DMS153 (cell line): ENCODE measurements around the gene CCDC28A.
"Not testable (repeated sequence)": the region's sequence is repeated elsewhere in the genome, so short reads cannot be mapped to it uniquely, and the experiment has no call there.

Experiments used
- DNase-seq: peaks from one replicate; lab custom pipeline; 2025; lab: John Stamatoyannopoulos, UW

CCDC28A gene

DNA sequence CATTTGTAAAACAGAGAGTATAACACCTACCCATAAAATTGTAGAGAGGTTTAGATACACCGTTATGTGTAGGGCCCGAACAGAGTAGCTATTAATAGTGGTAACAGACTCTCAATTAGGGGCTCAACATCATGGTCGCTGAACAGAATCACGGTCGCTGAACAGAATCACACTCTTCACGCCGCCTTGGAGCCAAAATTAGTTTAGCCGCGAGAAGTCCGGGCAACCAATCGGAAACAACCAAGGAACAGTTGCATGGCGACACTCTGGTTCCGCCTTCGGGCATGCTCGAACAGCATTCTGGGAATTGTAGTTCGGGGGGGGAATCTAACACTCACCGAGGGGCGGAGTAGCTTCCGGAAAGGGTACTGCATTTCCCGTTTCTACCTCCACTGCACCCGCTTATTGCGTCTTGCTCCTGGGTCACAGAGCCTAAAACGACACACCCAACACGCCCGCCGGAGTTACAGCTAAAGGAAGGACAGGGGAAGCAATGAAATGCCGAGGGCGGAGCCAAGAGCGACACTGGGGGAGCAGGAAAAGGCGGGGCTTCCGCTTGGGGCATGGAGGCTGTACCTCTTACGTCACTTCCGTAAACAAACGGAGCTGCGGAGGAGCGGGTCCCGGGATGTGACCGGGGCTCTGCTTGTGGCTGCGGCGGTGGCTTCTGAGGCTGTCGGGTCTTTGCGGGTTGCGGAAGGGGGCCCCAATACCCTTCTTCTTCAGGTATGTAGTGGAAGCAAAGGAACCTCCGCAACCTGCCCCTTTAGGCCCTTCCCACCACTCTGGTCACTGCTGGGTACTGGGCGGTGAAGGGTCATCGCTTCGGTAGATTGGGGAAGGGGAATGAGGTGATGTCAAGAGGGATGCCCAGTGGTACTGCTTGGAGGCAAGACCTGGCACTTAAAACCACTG lies at the start of gene CCDC28A:
Gene CCDC28A, plus strand, starts transcription at position 593 of the 915 bp plus-strand sequence. CDS start 2,352 bp downstream, outside the sequence.
- DNase-seq = peak; percentile 92

- DNase-seq = no peak
These were observed 49.6 kb upstream of the CCDC28A start for GRCh38 chr6:138724015-138724414.

DNA sequence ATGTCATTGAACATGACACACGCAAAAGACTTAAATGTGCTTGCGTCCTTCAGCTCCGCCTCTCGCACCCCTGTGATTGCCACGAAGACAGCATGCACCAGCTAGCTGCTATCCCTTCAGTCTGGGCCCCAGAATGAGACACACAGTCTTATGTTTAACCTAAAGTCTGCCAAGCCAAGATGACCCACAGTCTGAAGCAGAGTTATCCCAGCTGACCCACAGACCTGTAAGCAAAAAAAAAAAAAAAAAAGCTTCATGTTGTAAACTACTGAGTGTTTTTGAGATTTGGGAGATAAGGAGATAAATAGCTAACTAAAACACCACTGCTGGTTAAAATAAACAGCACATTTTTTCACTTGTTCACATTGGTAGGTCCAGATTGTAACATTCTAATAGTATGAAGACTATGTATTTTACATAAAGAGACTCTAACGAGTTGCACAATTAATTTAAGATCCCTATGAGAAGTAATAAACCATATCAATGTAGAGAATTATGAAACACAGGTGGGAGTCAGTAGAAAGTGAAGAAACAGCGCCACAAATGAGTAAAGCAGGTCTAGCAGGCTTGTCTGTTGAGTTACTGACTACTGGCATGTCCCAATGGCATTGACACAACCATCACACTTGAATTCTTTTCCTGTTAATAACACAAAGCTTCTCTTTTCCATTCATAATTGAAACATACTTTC lies 47.4 kb upstream of the CCDC28A start:
- no peak for DNase-seq

DNA sequence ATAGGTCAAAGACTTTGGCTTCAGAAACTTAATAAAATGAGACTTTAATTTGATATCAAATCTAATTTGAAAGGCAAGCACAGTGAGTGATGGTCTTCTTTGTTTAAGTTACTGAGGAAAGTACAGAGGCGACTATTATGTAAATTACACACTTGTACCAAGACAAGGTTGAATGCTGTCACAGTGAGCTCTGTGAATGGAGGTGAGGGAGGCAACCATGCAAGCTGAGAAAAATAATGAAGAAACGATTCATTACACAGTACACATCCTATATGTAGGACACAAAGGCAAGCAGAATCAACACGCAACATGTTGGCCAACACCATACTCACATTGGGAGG lies 46.8 kb upstream of the CCDC28A start:
- DNase-seq = no peak

DNA sequence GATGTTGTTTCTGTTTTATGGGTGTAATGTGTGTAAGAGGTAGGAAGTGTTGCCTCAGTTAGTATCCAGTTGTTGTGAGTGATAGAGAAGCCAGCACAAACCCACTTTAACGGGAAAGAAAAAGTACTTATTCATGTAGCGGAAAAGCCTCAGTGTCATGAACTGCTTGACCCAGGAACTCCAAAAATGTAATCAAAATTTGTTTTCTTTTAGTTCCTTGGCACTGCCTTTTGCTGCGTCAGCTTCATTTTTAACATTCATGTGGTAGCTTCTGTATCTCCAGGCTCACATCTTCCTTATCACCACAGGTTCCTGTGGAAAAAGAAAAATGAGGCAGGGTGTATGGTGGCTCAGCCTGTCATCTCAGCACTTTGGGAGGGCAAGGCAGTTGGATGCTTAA lies 46.4 kb upstream of the CCDC28A start:
- no peak for DNase-seq

- DNase-seq = no peak
These were observed 44.9 kb upstream of the CCDC28A start for GRCh38 chr6:138728662-138729061.

DNA sequence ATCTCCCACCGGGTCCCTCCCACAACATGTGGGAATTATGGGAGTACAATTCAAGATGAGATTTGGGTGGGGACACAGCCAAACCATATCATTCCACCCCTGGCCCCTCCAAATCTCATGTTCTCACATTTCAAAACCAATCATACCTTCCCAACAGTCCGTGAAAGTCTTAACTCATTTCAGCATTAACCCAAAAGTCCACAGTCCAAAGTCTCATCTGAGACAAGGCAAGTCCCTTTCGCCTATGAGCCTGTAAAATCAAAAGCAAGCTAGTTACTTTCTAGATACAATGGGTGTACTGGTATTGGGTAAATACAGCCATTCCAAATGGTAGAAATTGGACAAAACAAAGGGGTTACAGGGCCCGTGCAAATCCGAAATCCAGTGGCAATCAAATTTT lies 43.5 kb upstream of the CCDC28A start:
- DNase-seq = not testable (repeated sequence)

- no peak for DNase-seq
These were observed 39.0 kb upstream of the CCDC28A start for GRCh38 chr6:138734585-138734984.

DNA sequence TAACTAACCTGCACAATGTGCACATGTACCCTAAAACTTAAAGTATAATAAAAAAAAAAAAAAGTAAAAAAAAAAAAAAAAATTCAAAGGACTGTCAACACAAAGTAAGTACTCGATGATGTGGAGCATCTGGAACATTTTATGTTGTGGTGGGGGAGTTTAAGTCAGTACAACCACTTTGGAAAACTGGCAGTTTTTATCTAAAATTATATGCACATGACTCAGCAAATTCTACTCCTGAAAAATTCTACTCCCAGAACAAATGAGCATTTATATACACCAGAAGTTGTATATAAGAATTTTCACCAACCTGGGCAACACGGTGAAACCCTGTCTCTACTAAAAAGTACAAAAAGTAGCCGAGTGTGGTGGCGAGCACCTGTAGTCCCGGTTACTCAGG lies 36.9 kb upstream of the CCDC28A start:
- DNase-seq = no peak

DNA sequence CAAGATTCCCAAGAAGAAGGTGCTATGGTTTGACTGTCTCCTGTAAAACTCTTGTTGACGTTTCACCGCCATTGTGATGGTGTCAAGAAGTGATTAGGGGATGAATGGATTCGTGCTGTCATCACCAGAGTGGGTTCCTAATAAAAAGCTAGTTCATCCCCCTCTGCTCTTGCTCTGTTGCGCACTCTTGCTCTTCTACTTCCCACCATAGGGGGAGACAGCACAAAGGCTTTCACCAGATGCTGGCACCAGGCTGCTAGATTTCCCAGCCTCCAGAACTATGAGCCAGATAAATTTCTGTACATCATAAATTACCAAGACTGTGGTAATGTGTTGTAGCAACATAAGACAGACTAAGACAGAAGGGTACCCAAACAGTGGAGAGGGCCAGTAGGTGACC lies 21.6 kb upstream of the CCDC28A start:
- no peak for DNase-seq

DNA sequence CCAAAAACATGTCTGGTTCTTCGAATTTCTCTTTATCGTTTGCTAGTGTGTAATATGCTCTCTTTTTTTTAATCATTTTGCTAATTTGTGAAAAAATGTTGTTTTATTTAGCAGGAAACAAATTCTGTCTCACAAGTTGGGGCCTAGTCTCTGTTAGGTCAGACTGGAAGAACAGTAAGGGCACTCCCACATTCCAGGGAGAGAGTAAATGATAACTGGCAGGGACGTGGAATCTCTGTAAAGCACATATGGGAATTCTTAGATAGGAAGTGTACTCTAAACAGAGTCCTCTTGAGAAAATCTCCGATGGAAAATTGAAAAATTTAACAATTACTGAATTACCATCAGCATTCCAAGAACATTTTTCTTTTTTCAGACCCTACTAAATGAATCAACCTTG lies 16.4 kb upstream of the CCDC28A start:
- DNase-seq = no peak

GRCh38 chr6:138765896-138766655 lies 7.5 kb upstream of the CCDC28A start:
- peak; percentile 15 for DNase-seq

GRCh38 chr6:138769102-138769676 lies 4.4 kb upstream of the CCDC28A start:
- DNase-seq = no peak

GRCh38 chr6:138772596-138773176 lies 883 bp upstream of the CCDC28A start:
- DNase-seq = no peak

- no peak for DNase-seq
These were observed 801 bp downstream of the CCDC28A start for GRCh38 chr6:138774370-138774769.

DNA sequence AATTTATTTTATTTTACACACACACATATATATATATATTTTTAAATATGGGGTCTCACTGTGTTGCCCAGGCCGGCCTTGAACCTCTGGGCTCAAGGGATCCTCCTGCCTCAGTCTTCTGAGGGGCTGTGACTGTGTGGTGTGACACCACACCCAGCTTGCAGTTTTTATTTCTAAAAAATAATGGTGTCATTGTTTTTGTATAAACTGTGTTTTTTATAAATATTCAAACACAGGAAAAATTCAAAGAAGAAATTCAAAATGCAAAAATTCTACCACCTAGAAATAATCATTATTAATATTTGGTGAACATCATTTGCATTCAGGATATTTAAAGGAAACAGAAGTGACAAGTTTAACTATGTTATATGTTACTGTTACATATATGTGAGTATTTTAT lies 3.1 kb downstream of the CCDC28A start:
- DNase-seq = no peak

GRCh38 chr6:138778331-138778730 lies 4.8 kb downstream of the CCDC28A start:
- no peak for DNase-seq

DNA sequence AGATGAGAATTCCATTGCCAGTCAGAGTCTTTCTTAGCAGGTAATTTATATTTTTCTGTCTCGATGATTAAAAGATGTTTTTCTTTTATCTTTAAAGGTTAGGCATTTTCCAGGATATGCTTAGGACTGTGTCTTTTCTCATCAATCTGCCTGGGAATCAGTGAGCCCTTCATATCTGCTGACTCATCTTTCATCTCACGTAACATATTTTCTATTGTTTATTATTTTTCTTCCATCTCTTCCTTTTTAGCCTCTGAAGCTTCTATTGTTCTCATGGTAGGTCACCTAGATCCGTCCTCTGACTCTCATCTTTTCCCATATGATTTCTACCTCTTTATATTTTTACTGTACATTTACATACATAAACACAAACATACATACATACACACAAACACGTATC lies 8.7 kb downstream of the CCDC28A start:
- DNase-seq = no peak

GRCh38 chr6:138785079-138785478 lies 11.5 kb downstream of the CCDC28A start:
- no peak for DNase-seq

- DNase-seq = no peak
These were observed 12.4 kb downstream of the CCDC28A start for GRCh38 chr6:138785980-138786379.

DNA sequence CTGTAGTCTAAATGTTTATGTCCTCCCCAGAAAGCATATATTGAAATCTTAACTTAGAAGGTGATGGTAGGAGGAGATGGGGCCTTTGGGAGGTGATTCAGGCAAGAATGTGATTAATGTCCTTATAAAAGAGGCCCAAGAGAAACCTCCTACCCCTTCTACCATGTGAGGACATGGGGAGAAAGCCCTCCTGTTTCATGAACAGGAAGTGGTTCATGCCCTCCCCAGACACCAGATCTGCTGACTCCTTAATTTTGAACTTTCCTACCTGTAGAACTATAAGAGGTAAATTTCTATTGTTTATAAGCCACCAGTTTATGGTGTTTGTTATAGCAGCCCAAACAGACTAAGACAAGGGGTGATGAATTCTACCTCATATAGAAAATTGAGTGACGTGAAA lies 13.6 kb downstream of the CCDC28A start:
- DNase-seq = no peak
